ENCODE data around the gene PTPN7.
A peak's percentile ranks its signal among the peaks of the same experiment; 100 is the strongest.
"Not testable (repeated sequence)": the region's sequence is repeated elsewhere in the genome, so short reads cannot be mapped to it uniquely, and the experiment has no call there.

PTPN7 gene

GRCh38 chr1:202160377-202160940 is at the start of gene PTPN7:
TSS of gene PTPN7 (minus strand) at chr1:202160602. CDS start at chr1:202159402, 1,200 bp downstream.
- DNase-seq, result peak; percentile 93

- no peak for DNase-seq
These were observed 48.0 kb upstream of the PTPN7 start for GRCh38 chr1:202208351-202208857.

GRCh38 chr1:202207292-202207691 is 46.9 kb upstream of the PTPN7 start:
- DNase-seq, result no peak

- DNase-seq, result no peak
These were observed 45.3 kb upstream of the PTPN7 start for GRCh38 chr1:202205523-202206190.

- no peak for DNase-seq
These were observed 43.7 kb upstream of the PTPN7 start for GRCh38 chr1:202204065-202204464.

- no peak for DNase-seq
These were observed 43.0 kb upstream of the PTPN7 start for GRCh38 chr1:202203238-202204039.

GRCh38 chr1:202202500-202203168 is 42.2 kb upstream of the PTPN7 start:
- no peak for DNase-seq

GRCh38 chr1:202201971-202202370 is 41.6 kb upstream of the PTPN7 start:
- DNase-seq, result no peak

- no peak for DNase-seq
These were observed 40.9 kb upstream of the PTPN7 start for GRCh38 chr1:202201266-202201665.

- no peak for DNase-seq
These were observed 40.3 kb upstream of the PTPN7 start for GRCh38 chr1:202200669-202201068.

GRCh38 chr1:202200112-202200548 is 39.7 kb upstream of the PTPN7 start:
- no peak for DNase-seq

- DNase-seq, result no peak
These were observed 38.9 kb upstream of the PTPN7 start for GRCh38 chr1:202199040-202199889.

- DNase-seq, result no peak
These were observed 37.9 kb upstream of the PTPN7 start for GRCh38 chr1:202198366-202198724.

GRCh38 chr1:202197653-202198365 is 37.4 kb upstream of the PTPN7 start:
- DNase-seq, result no peak

- no peak for DNase-seq
These were observed 33.9 kb upstream of the PTPN7 start for GRCh38 chr1:202194328-202194648.

- no peak for DNase-seq
These were observed 33.4 kb upstream of the PTPN7 start, which contains the start of gene LGR6 for GRCh38 chr1:202193614-202194327. TSS of gene LGR6 (plus strand) at chr1:202193799. CDS start at chr1:202193990, 191 bp downstream.

GRCh38 chr1:202192770-202193613 is 32.6 kb upstream of the PTPN7 start:
- peak; percentile 85 for DNase-seq

GRCh38 chr1:202191391-202191790 is 31.0 kb upstream of the PTPN7 start:
- not testable (repeated sequence) for DNase-seq

- no peak for DNase-seq
These were observed 29.7 kb upstream of the PTPN7 start for GRCh38 chr1:202189918-202190715.

All from activated CD8-positive, alpha-beta memory T cell treated with anti-CD3 and anti-CD28 coated beads for 24 hours (primary cell).